Measurements from ENCODE around the gene VDAC1. TPM values are rescaled to one million over a fixed set of nuclear protein-coding genes. Genes with fewer than 3 reads are reported as not detected.

The VDAC1 gene
- total and polyA plus RNA-seq, 2 donors (not counting 3 experiments of a cell fraction or from before 2014, with no cell fraction given): 116 to 247 TPM

DNA sequence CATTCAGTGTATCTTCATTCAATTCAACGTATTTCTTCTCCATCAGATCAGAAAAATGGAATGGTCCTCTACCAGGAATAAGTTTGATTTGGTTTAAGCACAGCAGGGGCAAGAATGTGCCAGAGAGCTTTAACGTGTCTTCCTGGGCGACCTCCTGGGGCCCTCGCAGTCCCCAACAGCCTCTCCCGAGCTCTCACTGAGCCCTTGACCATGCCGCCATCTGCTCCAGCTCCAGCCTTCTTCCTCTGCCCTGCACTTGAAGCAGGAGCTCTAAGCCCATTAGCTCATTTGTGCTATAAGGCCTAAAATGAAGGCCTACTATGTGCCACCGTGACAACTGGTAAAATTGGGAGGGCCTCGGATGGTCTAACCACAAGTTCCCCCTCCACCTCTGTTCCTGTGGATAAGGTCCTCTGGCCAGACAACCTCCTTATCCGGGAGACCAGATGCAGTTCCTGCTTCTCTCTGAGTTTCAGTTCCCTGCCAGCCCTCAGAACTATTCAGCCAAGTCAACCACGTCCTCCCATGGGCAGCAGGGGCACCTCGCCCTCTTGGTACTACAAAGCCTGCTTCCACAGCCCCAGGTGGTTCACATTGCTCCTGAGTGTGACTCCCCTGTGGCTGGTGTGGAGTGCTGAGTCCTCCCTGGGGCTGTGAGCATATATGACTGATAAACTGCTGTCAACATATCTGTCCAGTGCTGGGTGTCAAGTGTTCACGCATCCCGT is 72.2 kb downstream of the VDAC1 start:
- Histone ChIP-seq H3K27me3 (ENCODE audit: control insufficient read depth in 2 of 2, insufficient read depth in 2 of 2, low read length in 2 of 2) (no peaks in the 10 kb centered on the region), H3K27ac (ENCODE audit: insufficient read depth, low read depth, low read length) (no peak overlapping the region), H3K36me3 (ENCODE audit: control insufficient read depth in 2 of 2, extremely low read depth in 1 of 2, insufficient read depth in 2 of 2, low read length in 2 of 2) (no peaks in the 10 kb centered on the region), H3K4me1 (ENCODE audit: control insufficient read depth, extremely low read depth, insufficient read depth, low read length) (no peaks in the 10 kb centered on the region), H3K9me1 (replicated peaks; ENCODE audit: control insufficient read depth, extremely low read depth, insufficient read depth, low read length) (no peaks in the 10 kb centered on the region), H4K20me1 (replicated peaks; ENCODE audit: control insufficient read depth, extremely low read depth, insufficient read depth, low read length) (no peaks in the 10 kb centered on the region), H3K79me2 (ENCODE audit: control insufficient read depth, insufficient read depth, low read length) (no peaks in the 10 kb centered on the region), H3K4me2 (ENCODE audit: insufficient read depth, low read length) (no peak overlapping the region), H2AFZ (ENCODE audit: low read depth, low read length) (no peak overlapping the region), H3K9ac (replicated peaks; ENCODE audit: extremely low read depth, insufficient read depth, low read length) (no peak overlapping the region), H3K9me3 (replicated peaks; ENCODE audit: control insufficient read depth, insufficient read depth, low read length) (no peaks in the 10 kb centered on the region), H3K4me3 (replicated peaks in 1 of 3; ENCODE audit: insufficient read depth in 1 of 3, low read depth in 1 of 3, low read length in 3 of 3) (no peak overlapping the region)
- TF ChIP-seq JUN (IDR thresholded peaks at IDR 0.05; ENCODE audit: borderline replicate concordance, insufficient read depth, insufficient read length, low read depth): no peak
- TF ChIP-seq FOS (IDR thresholded peaks at IDR 0.05; ENCODE audit: borderline replicate concordance, insufficient read depth, low read length): no peak
- no peak for TF ChIP-seq POLR2A (IDR thresholded peaks at IDR 0.05; ENCODE audit: low read depth, low read length)
- TF ChIP-seq, protein P1, sequence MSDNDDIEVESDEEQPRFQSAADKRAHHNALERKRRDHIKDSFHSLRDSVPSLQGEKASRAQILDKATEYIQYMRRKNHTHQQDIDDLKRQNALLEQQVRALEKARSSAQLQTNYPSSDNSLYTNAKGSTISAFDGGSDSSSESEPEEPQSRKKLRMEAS (IDR thresholded peaks at IDR 0.05; ENCODE audit: insufficient read depth, insufficient read length): no peak
- no peak for TF ChIP-seq GATA2 (IDR thresholded peaks at IDR 0.05; ENCODE audit: insufficient read depth, insufficient read length, low read depth, low read length)
- no peak for TF ChIP-seq EZH2 (IDR thresholded peaks at IDR 0.05; ENCODE audit: borderline replicate concordance, low read depth, low read length, severe bottlenecking)
- FAIRE-seq (no peak), DNase-seq (ENCODE audit: low read depth, low spot score) (no peak)
- CTCF ChIA-PET: no interaction called here
- POLR2A ChIA-PET: no interaction called here
- no TSS peak for BruUV-seq (replicated peaks)
- dilution Hi-C loops (cut with MboI; ENCODE audit: extremely low pct_ligation_motif_present, low sequenced_read_pairs): no loop called here
- intact Hi-C loops (cut with micrococcal nuclease): no loop called here

DNA sequence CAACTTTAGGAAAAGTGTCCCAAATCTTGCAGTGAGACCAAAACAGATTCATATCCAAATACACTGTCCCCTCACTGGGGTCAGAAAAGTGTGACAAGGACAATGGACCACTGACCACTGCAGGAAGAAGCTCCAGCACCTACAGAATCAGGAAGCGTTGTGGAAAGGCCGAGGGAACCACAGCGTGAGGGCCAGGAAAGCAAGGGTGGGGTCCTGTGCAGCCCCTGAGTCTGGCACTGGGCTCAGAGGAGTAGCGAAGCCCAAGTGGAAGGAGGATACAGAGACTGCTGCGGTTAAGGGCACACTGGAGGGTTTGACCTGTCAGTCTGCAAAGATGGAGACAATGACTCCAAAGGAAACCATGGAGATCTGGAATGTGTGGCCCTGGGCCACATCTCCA is 73.2 kb downstream of the VDAC1 start:
- Histone ChIP-seq H3K4me2 (ENCODE audit: insufficient read depth, low read length) (no peak overlapping the region), H3K9me3 (replicated peaks; ENCODE audit: control insufficient read depth, insufficient read depth, low read length) (no peaks in the 10 kb centered on the region), H3K79me2 (ENCODE audit: control insufficient read depth, insufficient read depth, low read length) (no peaks in the 10 kb centered on the region), H2AFZ (ENCODE audit: low read depth, low read length) (no peak overlapping the region), H4K20me1 (replicated peaks; ENCODE audit: control insufficient read depth, extremely low read depth, insufficient read depth, low read length) (no peaks in the 10 kb centered on the region), H3K27me3 (ENCODE audit: control insufficient read depth in 2 of 2, insufficient read depth in 2 of 2, low read length in 2 of 2) (no peaks in the 10 kb centered on the region), H3K4me1 (ENCODE audit: control insufficient read depth, extremely low read depth, insufficient read depth, low read length) (no peaks in the 10 kb centered on the region), H3K9ac (replicated peaks; ENCODE audit: extremely low read depth, insufficient read depth, low read length) (no peak overlapping the region), H3K27ac (ENCODE audit: insufficient read depth, low read depth, low read length) (no peak overlapping the region), H3K36me3 (ENCODE audit: control insufficient read depth in 2 of 2, extremely low read depth in 1 of 2, insufficient read depth in 2 of 2, low read length in 2 of 2) (no peaks in the 10 kb centered on the region), H3K9me1 (replicated peaks; ENCODE audit: control insufficient read depth, extremely low read depth, insufficient read depth, low read length) (no peaks in the 10 kb centered on the region), H3K4me3 (replicated peaks in 1 of 3; ENCODE audit: insufficient read depth in 1 of 3, low read depth in 1 of 3, low read length in 3 of 3) (no peak overlapping the region)
- POLR2A ChIA-PET: no interaction called here
- dilution Hi-C loops (cut with MboI; ENCODE audit: extremely low pct_ligation_motif_present, low sequenced_read_pairs): no loop called here
- TF ChIP-seq POLR2AphosphoS5 (IDR thresholded peaks at IDR 0.05; ENCODE audit: insufficient read depth, low read depth, low read length) (no peak), MYC (IDR thresholded peaks at IDR 0.05; ENCODE audit: low read depth, low read length) (no peak), JUN (IDR thresholded peaks at IDR 0.05; ENCODE audit: borderline replicate concordance, insufficient read depth, insufficient read length, low read depth) (no peak), EZH2 (IDR thresholded peaks at IDR 0.05; ENCODE audit: borderline replicate concordance, low read depth, low read length, severe bottlenecking) (no peak), POLR2A (IDR thresholded peaks at IDR 0.05; ENCODE audit: low read depth, low read length) (no peak), GATA2 (IDR thresholded peaks at IDR 0.05; ENCODE audit: insufficient read depth, insufficient read length, low read depth, low read length) (no peak), FOS (IDR thresholded peaks at IDR 0.05; ENCODE audit: borderline replicate concordance, insufficient read depth, low read length) (no peak)
- TF ChIP-seq, protein P1 (IDR thresholded peaks at IDR 0.05; ENCODE audit: insufficient read depth, insufficient read length): no peak
- TF ChIP-seq, protein P2, sequence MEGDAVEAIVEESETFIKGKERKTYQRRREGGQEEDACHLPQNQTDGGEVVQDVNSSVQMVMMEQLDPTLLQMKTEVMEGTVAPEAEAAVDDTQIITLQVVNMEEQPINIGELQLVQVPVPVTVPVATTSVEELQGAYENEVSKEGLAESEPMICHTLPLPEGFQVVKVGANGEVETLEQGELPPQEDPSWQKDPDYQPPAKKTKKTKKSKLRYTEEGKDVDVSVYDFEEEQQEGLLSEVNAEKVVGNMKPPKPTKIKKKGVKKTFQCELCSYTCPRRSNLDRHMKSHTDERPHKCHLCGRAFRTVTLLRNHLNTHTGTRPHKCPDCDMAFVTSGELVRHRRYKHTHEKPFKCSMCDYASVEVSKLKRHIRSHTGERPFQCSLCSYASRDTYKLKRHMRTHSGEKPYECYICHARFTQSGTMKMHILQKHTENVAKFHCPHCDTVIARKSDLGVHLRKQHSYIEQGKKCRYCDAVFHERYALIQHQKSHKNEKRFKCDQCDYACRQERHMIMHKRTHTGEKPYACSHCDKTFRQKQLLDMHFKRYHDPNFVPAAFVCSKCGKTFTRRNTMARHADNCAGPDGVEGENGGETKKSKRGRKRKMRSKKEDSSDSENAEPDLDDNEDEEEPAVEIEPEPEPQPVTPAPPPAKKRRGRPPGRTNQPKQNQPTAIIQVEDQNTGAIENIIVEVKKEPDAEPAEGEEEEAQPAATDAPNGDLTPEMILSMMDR (IDR thresholded peaks at IDR 0.05; ENCODE audit: extremely low read depth in 1 of 2, insufficient read depth in 1 of 2, low read depth in 1 of 2, low read length in 2 of 2): no peak
- DNase-seq (ENCODE audit: low read depth, low spot score) (no peak), FAIRE-seq (no peak)
- CTCF ChIA-PET: no interaction called here
- no TSS peak for BruUV-seq (replicated peaks)
- intact Hi-C loops (cut with micrococcal nuclease): no loop called here

All from endothelial cell of umbilical vein (primary cell).